GM23338 (cell line): Measurements from ENCODE around the gene IPO7.

Experiments used
- CREB1 ChIP-seq: fragments of 250-450 bp; sonication (Bioruptor Pico); IDR thresholded peaks from 2 replicates; pipeline ENCODE4 v1.5.0; 2020; ENCODE audit warnings: low read depth, mild to moderate bottlenecking, moderate library complexity
- CTCF ChIP-seq, 2 experiments: fragments of 200-600 bp in 1 of 2; sonication (generic) in 1 of 2; conservative IDR thresholded peaks; 2 replicates each; pipeline versions ENCODE4 v1.5.1 to v1.6.1; 2016 to 2017; ENCODE audit warnings: antibody characterized with exemption in 2 of 2, low read depth in 2 of 2, mild to moderate bottlenecking in 2 of 2, moderate library complexity in 1 of 2
- EZH2 ChIP-seq: fragments of 200-600 bp; sonication (generic); IDR thresholded peaks from one replicate; pipeline ENCODE4 v1.8.0; 2017; ENCODE audit warnings: antibody characterized with exemption, mild to moderate bottlenecking, low read depth; ENCODE audit not compliant: unreplicated experiment
- EZH2phosphoT487 ChIP-seq: fragments of 200-600 bp; sonication (generic); IDR thresholded peaks from one replicate; pipeline ENCODE4 v1.8.1; 2018; ENCODE audit warnings: antibody characterized with exemption; ENCODE audit not compliant: unreplicated experiment
- REST ChIP-seq: IDR thresholded peaks from one replicate; pipeline ENCODE4 v1.6.1; 2018; ENCODE audit warnings: antibody characterized with exemption; ENCODE audit not compliant: unreplicated experiment
- ZNF331 ChIP-seq: fragments of 250-450 bp; sonication (Bioruptor Pico); IDR thresholded peaks from 2 replicates; pipeline ENCODE4 v1.5.0; 2020; ENCODE audit warnings: low read depth, mild to moderate bottlenecking, moderate library complexity

GRCh38 chr11:9489080-9489765 is 104.8 kb downstream of the IPO7 start:
- TF ChIP-seq CTCF (conservative IDR thresholded peaks at IDR 0.05; ENCODE audit: low read depth in 2 of 2) (no peak), CREB1 (CRISPR knock-in tag) (no peak), EZH2phosphoT487 (no peak), EZH2 (no peak), ZNF331 (CRISPR knock-in tag) (no peak), REST (no peak)
